ENCODE data around the gene FNTB. TPM values are rescaled to one million over a fixed set of nuclear protein-coding genes. Genes with fewer than 3 reads are reported as not detected.

Gene FNTB
- total RNA-seq, 1 donor from 2014 or later, result 18.0 TPM

DNA sequence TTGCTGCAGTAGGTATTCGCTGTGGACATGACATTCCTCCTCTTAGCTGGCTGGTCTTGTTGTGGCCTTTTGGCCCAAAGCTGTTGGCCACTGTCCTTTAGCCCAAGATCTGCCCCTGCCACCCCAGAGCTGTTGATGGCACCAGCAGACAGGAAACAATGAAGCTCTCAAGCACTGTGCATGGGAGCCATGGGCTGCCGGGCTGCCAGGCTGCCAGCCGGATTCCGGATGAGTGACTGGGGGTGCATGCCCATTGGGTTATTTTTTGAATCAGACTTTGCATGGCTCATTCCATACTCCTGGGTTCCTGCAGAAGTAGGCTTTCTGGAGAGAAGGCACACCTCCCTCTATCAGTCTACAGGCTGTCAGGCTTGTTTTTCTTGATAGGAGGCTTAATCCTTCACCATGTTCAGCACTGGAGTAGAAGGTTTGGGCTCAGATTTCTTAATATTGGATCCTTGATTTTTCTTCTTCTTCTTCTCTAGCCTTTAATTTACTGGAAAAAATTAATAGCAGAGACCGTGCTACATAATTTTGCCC, 83.2 kb downstream of the FNTB start:
- no peak for TF ChIP-seq CTCF (IDR thresholded peaks at IDR 0.05; ENCODE audit: insufficient read depth, low read length, poor library complexity, severe bottlenecking)
- no peak for DNase-seq (ENCODE audit: low read depth)
- no peaks in the 10 kb centered on the region for H3K27me3 ChIP-seq (ENCODE audit: control insufficient read depth, insufficient read depth, low read length)
- H3K36me3 ChIP-seq (ENCODE audit: control insufficient read depth, insufficient read depth, low read length), result peaks cover 2% of the 10 kb centered on the region
- no peak overlapping the region for H3K4me3 ChIP-seq (ENCODE audit: low read depth, low read length)

GRCh38 chr14:65070471-65070976, 83.8 kb downstream of the FNTB start:
- Histone ChIP-seq H3K4me3 (ENCODE audit: low read depth, low read length) (no peak overlapping the region), H3K27me3 (ENCODE audit: control insufficient read depth, insufficient read depth, low read length) (no peaks in the 10 kb centered on the region), H3K36me3 (ENCODE audit: control insufficient read depth, insufficient read depth, low read length) (peaks cover 2% of the 10 kb centered on the region)
- TF ChIP-seq CTCF (IDR thresholded peaks at IDR 0.05; ENCODE audit: insufficient read depth, low read length, poor library complexity, severe bottlenecking), result no peak
- DNase-seq (ENCODE audit: low read depth), result no peak

GRCh38 chr14:65071544-65071943, 84.8 kb downstream of the FNTB start:
- TF ChIP-seq CTCF (IDR thresholded peaks at IDR 0.05; ENCODE audit: insufficient read depth, low read length, poor library complexity, severe bottlenecking), result no peak
- DNase-seq (ENCODE audit: low read depth), result no peak
- Histone ChIP-seq H3K27me3 (ENCODE audit: control insufficient read depth, insufficient read depth, low read length) (no peaks in the 10 kb centered on the region), H3K4me3 (ENCODE audit: low read depth, low read length) (no peak overlapping the region), H3K36me3 (ENCODE audit: control insufficient read depth, insufficient read depth, low read length) (no peaks in the 10 kb centered on the region)

DNA sequence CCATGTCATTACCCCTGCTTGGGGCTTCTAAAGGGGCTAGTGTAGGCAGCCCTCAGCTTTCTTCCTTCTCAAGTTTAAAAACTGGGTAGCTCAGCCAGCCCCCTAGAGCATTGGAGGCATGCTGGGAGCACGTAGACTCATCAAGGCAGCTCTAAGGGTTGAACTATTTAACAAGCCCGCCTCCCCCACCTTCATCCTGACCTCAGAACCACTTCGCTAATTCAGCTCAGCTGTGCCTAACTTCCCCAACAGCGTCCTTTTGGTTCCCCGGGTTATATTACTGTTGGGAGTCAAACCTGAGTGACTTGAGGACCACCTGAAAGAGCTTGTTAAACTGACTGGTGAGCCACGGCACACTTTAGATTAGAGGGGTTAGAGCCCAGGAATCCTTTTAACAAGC, 85.6 kb downstream of the FNTB start:
- no peaks in the 10 kb centered on the region for H3K27me3 ChIP-seq (ENCODE audit: control insufficient read depth, insufficient read depth, low read length)
- H3K4me3 ChIP-seq (ENCODE audit: low read depth, low read length), result no peak overlapping the region
- DNase-seq (ENCODE audit: low read depth), result no peak
- no peaks in the 10 kb centered on the region for H3K36me3 ChIP-seq (ENCODE audit: control insufficient read depth, insufficient read depth, low read length)
- TF ChIP-seq CTCF (IDR thresholded peaks at IDR 0.05; ENCODE audit: insufficient read depth, low read length, poor library complexity, severe bottlenecking), result no peak

- no peak for TF ChIP-seq CTCF (IDR thresholded peaks at IDR 0.05; ENCODE audit: insufficient read depth, low read length, poor library complexity, severe bottlenecking)
- no peak overlapping the region for H3K4me3 ChIP-seq (ENCODE audit: low read depth, low read length)
- DNase-seq (ENCODE audit: low read depth), result no peak
- no peaks in the 10 kb centered on the region for H3K36me3 ChIP-seq (ENCODE audit: control insufficient read depth, insufficient read depth, low read length)
- no peaks in the 10 kb centered on the region for H3K27me3 ChIP-seq (ENCODE audit: control insufficient read depth, insufficient read depth, low read length)
Observed at GRCh38 chr14:65072937-65073336, 86.2 kb downstream of the FNTB start.

GRCh38 chr14:65073605-65074201, 87.0 kb downstream of the FNTB start:
- no peaks in the 10 kb centered on the region for H3K27me3 ChIP-seq (ENCODE audit: control insufficient read depth, insufficient read depth, low read length)
- no peak for DNase-seq (ENCODE audit: low read depth)
- H3K4me3 ChIP-seq (ENCODE audit: low read depth, low read length), result no peak overlapping the region
- no peaks in the 10 kb centered on the region for H3K36me3 ChIP-seq (ENCODE audit: control insufficient read depth, insufficient read depth, low read length)
- TF ChIP-seq CTCF (IDR thresholded peaks at IDR 0.05; ENCODE audit: insufficient read depth, low read length, poor library complexity, severe bottlenecking), result no peak

All from kidney epithelial cell (primary cell).